ENCODE results near the gene NUDT15.
A peak's percentile ranks its signal among the peaks of the same experiment; 100 is the strongest.

NUDT15 gene

DNA sequence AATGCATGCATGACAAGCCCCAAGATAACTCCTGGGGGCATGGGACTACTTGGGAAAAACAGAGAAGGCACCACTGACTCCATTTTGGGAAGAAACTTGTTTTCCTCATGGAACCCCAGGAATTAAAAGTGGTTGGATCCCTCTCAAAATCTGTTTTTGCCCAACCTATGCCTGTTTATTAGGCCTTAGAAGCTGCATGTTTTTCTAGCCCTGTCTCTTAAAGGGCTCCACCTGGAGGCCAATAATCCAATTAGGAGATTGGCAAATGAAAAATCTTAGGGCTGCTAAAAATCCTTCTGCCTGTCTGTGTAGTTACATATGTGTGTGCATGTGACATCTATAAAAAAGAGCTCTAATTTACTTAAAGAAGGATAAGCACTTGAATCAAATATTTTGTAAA lies 30.5 kb downstream of the NUDT15 start:
- Histone ChIP-seq H3K27me3 (ENCODE audit: insufficient read depth, low read depth) (no peaks in the 10 kb centered on the region), H3K79me2 (ENCODE audit: insufficient read depth, low read depth) (no peaks in the 10 kb centered on the region), H4K20me1 (ENCODE audit: insufficient read depth) (no peaks in the 10 kb centered on the region), H3K36me3 (ENCODE audit: insufficient read depth) (no peaks in the 10 kb centered on the region), H3K4me1 (ENCODE audit: low read depth, poor library complexity, severe bottlenecking) (no peaks in the 10 kb centered on the region), H3K4me2 (no peak overlapping the region), H3K9ac (no peak overlapping the region), H3K4me3 (IDR thresholded peaks at IDR 0.05; ENCODE audit: insufficient read depth, low read depth, low read length) (no peak overlapping the region), H2AFZ (ENCODE audit: low read depth) (no peak overlapping the region), H3K27ac (no peak overlapping the region)
- TF ChIP-seq, protein P1, sequence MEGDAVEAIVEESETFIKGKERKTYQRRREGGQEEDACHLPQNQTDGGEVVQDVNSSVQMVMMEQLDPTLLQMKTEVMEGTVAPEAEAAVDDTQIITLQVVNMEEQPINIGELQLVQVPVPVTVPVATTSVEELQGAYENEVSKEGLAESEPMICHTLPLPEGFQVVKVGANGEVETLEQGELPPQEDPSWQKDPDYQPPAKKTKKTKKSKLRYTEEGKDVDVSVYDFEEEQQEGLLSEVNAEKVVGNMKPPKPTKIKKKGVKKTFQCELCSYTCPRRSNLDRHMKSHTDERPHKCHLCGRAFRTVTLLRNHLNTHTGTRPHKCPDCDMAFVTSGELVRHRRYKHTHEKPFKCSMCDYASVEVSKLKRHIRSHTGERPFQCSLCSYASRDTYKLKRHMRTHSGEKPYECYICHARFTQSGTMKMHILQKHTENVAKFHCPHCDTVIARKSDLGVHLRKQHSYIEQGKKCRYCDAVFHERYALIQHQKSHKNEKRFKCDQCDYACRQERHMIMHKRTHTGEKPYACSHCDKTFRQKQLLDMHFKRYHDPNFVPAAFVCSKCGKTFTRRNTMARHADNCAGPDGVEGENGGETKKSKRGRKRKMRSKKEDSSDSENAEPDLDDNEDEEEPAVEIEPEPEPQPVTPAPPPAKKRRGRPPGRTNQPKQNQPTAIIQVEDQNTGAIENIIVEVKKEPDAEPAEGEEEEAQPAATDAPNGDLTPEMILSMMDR (conservative IDR thresholded peaks at IDR 0.05; ENCODE audit: low read depth, low read length): peak; percentile 18; the same call in 1 of the 2 replicates

DNA sequence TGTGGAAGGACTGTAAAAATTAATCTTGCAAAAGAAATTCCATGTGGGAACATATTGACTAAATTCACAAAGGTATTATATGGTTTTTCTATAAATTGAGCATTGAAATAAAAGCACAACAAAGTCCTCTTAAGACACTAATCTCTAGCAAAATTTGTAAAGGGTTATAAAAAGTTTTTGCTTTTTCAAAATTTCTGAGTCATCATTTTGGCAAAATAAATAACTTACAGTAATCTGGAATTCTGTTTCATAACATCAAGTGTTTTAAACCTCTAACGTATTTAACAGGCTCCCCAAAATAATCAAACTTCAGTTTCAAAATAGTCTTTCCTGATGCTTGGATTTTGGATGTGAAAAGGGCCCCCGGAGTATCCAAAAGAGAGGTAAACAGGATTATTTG lies 31.4 kb downstream of the NUDT15 start:
- H3K79me2 ChIP-seq (ENCODE audit: insufficient read depth, low read depth): no peaks in the 10 kb centered on the region
- H2AFZ ChIP-seq (ENCODE audit: low read depth): no peak overlapping the region
- TF ChIP-seq, protein P1 (conservative IDR thresholded peaks at IDR 0.05; ENCODE audit: low read depth, low read length): no peak
- H3K4me3 ChIP-seq (IDR thresholded peaks at IDR 0.05; ENCODE audit: insufficient read depth, low read depth, low read length): no peak overlapping the region
- no peak overlapping the region for H3K27ac ChIP-seq
- H3K4me2 ChIP-seq: no peak overlapping the region
- no peaks in the 10 kb centered on the region for H3K36me3 ChIP-seq (ENCODE audit: insufficient read depth)
- H3K9ac ChIP-seq: no peak overlapping the region
- H3K27me3 ChIP-seq (ENCODE audit: insufficient read depth, low read depth): no peaks in the 10 kb centered on the region
- H3K4me1 ChIP-seq (ENCODE audit: low read depth, poor library complexity, severe bottlenecking): no peaks in the 10 kb centered on the region
- no peaks in the 10 kb centered on the region for H4K20me1 ChIP-seq (ENCODE audit: insufficient read depth)

DNA sequence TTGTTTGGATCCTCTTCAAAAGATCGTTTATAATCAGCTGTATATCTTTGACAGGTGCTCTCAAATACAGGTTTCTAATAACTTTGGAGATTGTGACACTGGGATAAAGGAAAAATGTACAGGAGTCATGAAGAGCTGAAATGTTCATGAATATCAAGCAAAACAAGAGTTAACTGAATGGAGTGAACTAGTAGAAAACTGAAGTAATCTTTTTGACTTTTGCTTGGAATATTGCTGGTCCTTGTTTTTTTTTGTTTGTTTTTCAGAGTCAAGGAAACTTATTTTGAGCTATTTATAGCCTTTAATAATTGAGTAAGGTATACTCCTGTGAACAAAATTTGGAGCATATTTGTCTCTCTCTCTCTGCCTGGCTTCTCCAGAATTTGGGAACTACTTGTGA lies 32.0 kb downstream of the NUDT15 start:
- no peak overlapping the region for H3K9ac ChIP-seq
- H2AFZ ChIP-seq (ENCODE audit: low read depth): no peak overlapping the region
- no peaks in the 10 kb centered on the region for H3K27me3 ChIP-seq (ENCODE audit: insufficient read depth, low read depth)
- no peaks in the 10 kb centered on the region for H3K4me1 ChIP-seq (ENCODE audit: low read depth, poor library complexity, severe bottlenecking)
- no peak overlapping the region for H3K4me2 ChIP-seq
- H3K36me3 ChIP-seq (ENCODE audit: insufficient read depth): no peaks in the 10 kb centered on the region
- TF ChIP-seq, protein P1 (conservative IDR thresholded peaks at IDR 0.05; ENCODE audit: low read depth, low read length): no peak
- no peaks in the 10 kb centered on the region for H4K20me1 ChIP-seq (ENCODE audit: insufficient read depth)
- H3K4me3 ChIP-seq (IDR thresholded peaks at IDR 0.05; ENCODE audit: insufficient read depth, low read depth, low read length): no peak overlapping the region
- H3K79me2 ChIP-seq (ENCODE audit: insufficient read depth, low read depth): no peaks in the 10 kb centered on the region
- no peak overlapping the region for H3K27ac ChIP-seq

DNA sequence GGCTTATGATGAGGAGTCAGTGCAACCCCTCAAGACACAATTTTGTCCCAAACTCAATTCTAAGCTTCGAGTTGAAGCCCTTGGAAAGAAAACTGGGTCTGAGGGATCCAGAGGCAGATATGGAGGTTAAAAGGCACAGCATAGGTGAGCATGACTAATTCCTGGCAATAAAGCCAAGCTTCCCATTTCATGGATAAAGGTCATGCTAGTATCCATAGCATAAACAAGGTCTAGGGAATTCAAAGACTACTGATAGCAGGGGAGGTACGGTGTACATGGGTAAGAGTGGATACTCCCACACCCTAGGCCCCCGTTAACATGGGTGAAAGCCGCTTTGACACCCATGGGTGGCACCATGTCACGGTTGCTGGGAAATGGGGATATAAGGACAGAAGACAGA lies 33.4 kb downstream of the NUDT15 start:
- Histone ChIP-seq H3K36me3 (ENCODE audit: insufficient read depth) (no peaks in the 10 kb centered on the region), H4K20me1 (ENCODE audit: insufficient read depth) (no peaks in the 10 kb centered on the region), H3K9ac (no peak overlapping the region), H2AFZ (ENCODE audit: low read depth) (no peak overlapping the region), H3K27me3 (ENCODE audit: insufficient read depth, low read depth) (no peaks in the 10 kb centered on the region), H3K4me3 (IDR thresholded peaks at IDR 0.05; ENCODE audit: insufficient read depth, low read depth, low read length) (no peak overlapping the region), H3K79me2 (ENCODE audit: insufficient read depth, low read depth) (no peaks in the 10 kb centered on the region), H3K4me2 (no peak overlapping the region), H3K27ac (no peak overlapping the region), H3K4me1 (ENCODE audit: low read depth, poor library complexity, severe bottlenecking) (no peaks in the 10 kb centered on the region)
- TF ChIP-seq, protein P1 (conservative IDR thresholded peaks at IDR 0.05; ENCODE audit: low read depth, low read length): no peak

Measured in KMS-11 (cell line).